Fibroblast of pulmonary artery (primary cell): Measurements from ENCODE around the gene SFRP2.
A peak's percentile ranks its signal among the peaks of the same experiment; 100 is the strongest.

Experiments used
- DNase-seq: peaks from one replicate; pipeline ENCODE4 v3.0.0-alpha.2; 2010; ENCODE audit warnings: low read depth
- H3K4me3 ChIP-seq: replicated peaks from 2 replicates; pipeline ENCODE4 v1.5.1; 2011; ENCODE audit warnings: low read depth, mild to moderate bottlenecking, control low read depth, low read length, moderate library complexity
- CTCF ChIP-seq: IDR thresholded peaks from 2 replicates; pipeline ENCODE4 v1.5.1; 2011; ENCODE audit warnings: mild to moderate bottlenecking, control low read depth, low read length, inconsistent platforms; ENCODE audit errors: missing control alignments

Gene SFRP2

GRCh38 chr4:153764601-153765368 lies 24.1 kb downstream of the SFRP2 start:
- no peak for TF ChIP-seq CTCF
- H3K4me3 ChIP-seq, result no peak overlapping the region
- DNase-seq, result no peak

DNA sequence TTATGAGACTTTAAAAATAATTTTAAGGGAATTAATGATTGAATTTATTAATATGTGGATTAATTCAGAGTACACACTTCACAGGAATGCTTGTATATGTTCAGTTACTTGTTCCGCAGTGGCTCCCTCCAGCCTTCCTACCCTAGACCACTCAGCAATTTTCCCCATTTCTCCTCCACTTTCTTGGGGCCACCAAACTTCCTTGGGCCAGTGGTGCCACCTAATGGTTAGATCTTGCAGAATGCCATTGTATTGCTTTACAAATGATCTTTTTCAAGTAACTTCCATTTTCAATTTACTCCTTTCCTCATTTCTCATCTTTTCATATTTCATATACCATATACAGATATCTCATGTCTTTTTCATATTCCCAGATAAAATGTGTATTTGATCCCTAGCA lies 25.5 kb downstream of the SFRP2 start:
- DNase-seq, result no peak
- peak; percentile 11 for TF ChIP-seq CTCF
- H3K4me3 ChIP-seq, result no peak overlapping the region

DNA sequence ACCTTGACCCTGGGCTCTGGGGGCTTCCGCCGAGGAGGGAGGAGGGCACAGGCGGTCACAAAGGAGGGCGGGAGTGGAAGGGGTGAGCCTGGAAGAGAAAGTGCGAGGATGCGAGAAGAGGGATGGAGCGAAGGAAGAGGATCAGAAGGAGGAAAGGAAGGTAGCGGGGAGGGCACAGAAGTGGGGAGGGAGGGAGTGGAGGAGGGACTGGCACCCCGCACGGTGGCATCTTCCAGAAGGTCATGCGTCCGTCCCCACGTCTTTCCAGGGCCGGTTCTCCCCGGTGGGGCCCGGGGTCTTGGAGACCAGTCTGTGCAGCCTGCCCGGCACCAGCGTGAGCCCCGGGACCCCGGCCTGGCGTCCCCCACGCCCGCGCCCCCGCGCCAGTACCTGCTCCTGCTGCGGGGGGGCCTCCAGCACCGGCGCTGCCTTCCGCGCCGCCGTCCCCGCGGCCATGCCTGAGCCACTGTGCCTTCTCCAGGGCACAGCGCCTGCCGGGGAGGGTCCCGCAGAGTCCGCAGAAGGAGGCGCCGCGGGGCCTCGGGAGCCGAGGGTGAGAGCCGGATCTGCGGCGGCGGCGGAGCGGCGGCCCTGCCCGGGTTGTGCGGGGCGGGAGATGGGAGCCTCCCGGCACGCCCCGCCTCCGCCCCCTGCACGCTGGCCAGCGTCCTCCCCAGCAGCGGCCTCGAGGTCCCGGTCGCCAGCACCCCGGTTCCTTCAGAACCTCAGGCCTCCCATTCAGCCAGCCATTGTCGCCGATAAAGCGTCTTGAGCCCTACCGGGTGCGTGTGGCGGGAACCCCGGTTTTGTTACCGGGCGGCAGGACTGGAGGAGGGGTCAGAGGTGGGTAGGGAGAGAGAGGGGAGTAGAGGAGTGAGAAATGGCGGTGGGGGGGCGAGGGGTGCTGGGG lies 29.2 kb downstream of the SFRP2 start, which contains the start of gene RNF175:
RNF175 (minus strand) TSS at position 618 of the 910 bp plus-strand sequence; CDS start at position 456, 162 bp downstream.
- no peak for DNase-seq
- H3K4me3 ChIP-seq, result peak within 1 kb of the TSS; percentile 22
- no peak for TF ChIP-seq CTCF

- H3K4me3 ChIP-seq, result no peak overlapping the region
- TF ChIP-seq CTCF, result no peak
- DNase-seq, result no peak
Measured at GRCh38 chr4:153758688-153759406, 30.0 kb downstream of the SFRP2 start.

- DNase-seq, result no peak
- TF ChIP-seq CTCF, result no peak
Measured at GRCh38 chr4:153758136-153758535, 30.7 kb downstream of the SFRP2 start.

DNA sequence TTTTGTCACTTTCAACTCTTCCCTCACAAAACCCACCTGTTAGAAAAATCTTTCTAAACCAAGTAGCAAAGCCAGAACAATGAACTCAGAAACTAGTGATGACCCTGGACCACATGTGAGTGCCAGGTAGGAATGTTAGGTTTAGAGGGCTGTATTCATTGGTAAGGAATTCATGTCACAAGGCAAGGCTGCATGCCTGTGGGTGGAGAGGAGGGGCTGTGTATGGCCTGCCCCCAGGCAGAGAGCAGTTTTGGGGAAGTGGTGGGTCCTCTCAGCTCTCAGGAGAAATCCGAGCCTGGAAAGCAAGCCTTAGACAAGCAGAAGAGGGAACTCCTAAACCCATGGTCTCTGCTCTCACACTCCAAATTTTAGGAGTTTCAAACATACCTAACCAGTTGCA lies 31.5 kb downstream of the SFRP2 start:
- H3K4me3 ChIP-seq, result no peak overlapping the region
- TF ChIP-seq CTCF, result no peak
- DNase-seq, result no peak

More at GRCh38 chr4:153758136-153758535, 30.7 kb downstream of the SFRP2 start:
- H3K4me3 ChIP-seq, result no peak overlapping the region
